ENCODE results near the gene DOCK7.

DNA sequence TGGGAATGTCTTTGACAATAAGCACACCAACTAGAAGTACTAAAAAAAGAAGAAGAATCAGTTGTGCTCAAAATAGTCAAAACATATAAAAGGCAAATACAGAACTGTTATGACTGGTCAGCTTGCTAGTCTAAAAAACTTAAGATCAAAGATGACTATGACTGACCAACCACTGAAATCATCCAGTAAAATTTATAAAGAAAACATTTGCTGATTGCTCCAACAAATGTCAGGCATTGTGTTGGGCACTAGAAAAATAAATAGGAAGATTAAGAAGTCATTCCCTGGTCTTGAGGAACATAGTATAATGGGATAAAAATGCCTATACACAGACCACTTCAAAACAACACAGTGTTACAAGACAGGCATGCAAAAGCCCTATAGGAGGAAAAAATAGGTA lies 100.2 kb downstream of the DOCK7 start:
- TF ChIP-seq, protein P1, sequence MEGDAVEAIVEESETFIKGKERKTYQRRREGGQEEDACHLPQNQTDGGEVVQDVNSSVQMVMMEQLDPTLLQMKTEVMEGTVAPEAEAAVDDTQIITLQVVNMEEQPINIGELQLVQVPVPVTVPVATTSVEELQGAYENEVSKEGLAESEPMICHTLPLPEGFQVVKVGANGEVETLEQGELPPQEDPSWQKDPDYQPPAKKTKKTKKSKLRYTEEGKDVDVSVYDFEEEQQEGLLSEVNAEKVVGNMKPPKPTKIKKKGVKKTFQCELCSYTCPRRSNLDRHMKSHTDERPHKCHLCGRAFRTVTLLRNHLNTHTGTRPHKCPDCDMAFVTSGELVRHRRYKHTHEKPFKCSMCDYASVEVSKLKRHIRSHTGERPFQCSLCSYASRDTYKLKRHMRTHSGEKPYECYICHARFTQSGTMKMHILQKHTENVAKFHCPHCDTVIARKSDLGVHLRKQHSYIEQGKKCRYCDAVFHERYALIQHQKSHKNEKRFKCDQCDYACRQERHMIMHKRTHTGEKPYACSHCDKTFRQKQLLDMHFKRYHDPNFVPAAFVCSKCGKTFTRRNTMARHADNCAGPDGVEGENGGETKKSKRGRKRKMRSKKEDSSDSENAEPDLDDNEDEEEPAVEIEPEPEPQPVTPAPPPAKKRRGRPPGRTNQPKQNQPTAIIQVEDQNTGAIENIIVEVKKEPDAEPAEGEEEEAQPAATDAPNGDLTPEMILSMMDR (IDR thresholded peaks at IDR 0.05): no peak
- TF ChIP-seq EP300 (IDR thresholded peaks at IDR 0.05) (no peak), POLR2A (IDR thresholded peaks at IDR 0.05) (no peak)
